Thyroid gland (tissue), 4 donors: ENCODE measurements around the gene FASTKD1. TPM values are rescaled to one million over a fixed set of nuclear protein-coding genes. Genes with fewer than 3 reads are reported as not detected.
"Not testable (repeated sequence)": the region's sequence is repeated elsewhere in the genome, so short reads cannot be mapped to it uniquely, and the experiment has no call there.

Experiments used
- DNase-seq, 2 donors: peaks; one replicate each; pipeline ENCODE4 v3.0.0-alpha.2; 2019
- H3K27ac ChIP-seq, 3 donors: fragments of 200-600 bp; sonication (generic); 1 replicate in 2 of 3; 2 replicates in 1 of 3; pipeline ENCODE4 v1.5.1; 2016 to 2019; ENCODE audit warnings: mild to moderate bottlenecking in 1 of 3, moderate library complexity in 1 of 3
- H3K27me3 ChIP-seq: fragments of 200-600 bp; sonication (generic); one replicate; pipeline ENCODE4 v1.5.1; 2019
- H3K36me3 ChIP-seq, 2 donors: fragments of 200-600 bp; sonication (generic); one replicate each; pipeline ENCODE4 v1.5.1; 2016 to 2019
- H3K4me1 ChIP-seq, 2 donors: fragments of 200-600 bp; sonication (generic); one replicate each; pipeline ENCODE4 v1.5.1; 2017 to 2019
- H3K4me3 ChIP-seq, 3 donors: fragments of 200-600 bp; sonication (generic); replicated peaks in 1 of 3; 1 replicate in 2 of 3; 2 replicates in 1 of 3; pipeline ENCODE4 v1.5.1; 2016; ENCODE audit warnings: mild to moderate bottlenecking in 1 of 3
- H3K9me3 ChIP-seq: fragments of 200-600 bp; sonication (generic); one replicate; pipeline ENCODE4 v1.5.1; 2017
- POLR2A ChIP-seq, 2 donors: fragments of 450-650 bp; IDR thresholded peaks; one replicate each; pipeline ENCODE4 v1.6.1; 2017; ENCODE audit warnings: antibody characterized with exemption in 2 of 2, mild to moderate bottlenecking in 2 of 2, moderate library complexity in 1 of 2
- WGBS, 2 donors: methylation state at CpG; one replicate each; pipeline ENCODE4 v1.1.5; 2017; 5-methylcytosine and 5-hydroxymethylcytosine counted together
- intact Hi-C: fragments of 100-400 bp; cut with DNase I; formaldehyde crosslinking; loops from one replicate; pipeline ENCODE4 v1.15.1; 2023
- total RNA-seq, 4 donors: library from RNA; depleted of rRNA; stranded (reverse); fragments of >200 nt; gene quantifications; one replicate each; pipeline ENCODE4 v1.2.3, GENCODE V29; 2016
- TF ChIP-seq, protein P1 (sequence below), 6 experiments: fragments of 200-600 bp in 3 of 6; fragments of 450-650 bp in 3 of 6; sonication (generic) in 3 of 6; IDR thresholded peaks; one replicate each; pipeline ENCODE4 v1.5.1; 2016 to 2019; ENCODE audit warnings: antibody characterized with exemption in 6 of 6, mild to moderate bottlenecking in 2 of 6, inconsistent platforms in 1 of 6, moderate library complexity in 1 of 6

FASTKD1 gene, protein sequence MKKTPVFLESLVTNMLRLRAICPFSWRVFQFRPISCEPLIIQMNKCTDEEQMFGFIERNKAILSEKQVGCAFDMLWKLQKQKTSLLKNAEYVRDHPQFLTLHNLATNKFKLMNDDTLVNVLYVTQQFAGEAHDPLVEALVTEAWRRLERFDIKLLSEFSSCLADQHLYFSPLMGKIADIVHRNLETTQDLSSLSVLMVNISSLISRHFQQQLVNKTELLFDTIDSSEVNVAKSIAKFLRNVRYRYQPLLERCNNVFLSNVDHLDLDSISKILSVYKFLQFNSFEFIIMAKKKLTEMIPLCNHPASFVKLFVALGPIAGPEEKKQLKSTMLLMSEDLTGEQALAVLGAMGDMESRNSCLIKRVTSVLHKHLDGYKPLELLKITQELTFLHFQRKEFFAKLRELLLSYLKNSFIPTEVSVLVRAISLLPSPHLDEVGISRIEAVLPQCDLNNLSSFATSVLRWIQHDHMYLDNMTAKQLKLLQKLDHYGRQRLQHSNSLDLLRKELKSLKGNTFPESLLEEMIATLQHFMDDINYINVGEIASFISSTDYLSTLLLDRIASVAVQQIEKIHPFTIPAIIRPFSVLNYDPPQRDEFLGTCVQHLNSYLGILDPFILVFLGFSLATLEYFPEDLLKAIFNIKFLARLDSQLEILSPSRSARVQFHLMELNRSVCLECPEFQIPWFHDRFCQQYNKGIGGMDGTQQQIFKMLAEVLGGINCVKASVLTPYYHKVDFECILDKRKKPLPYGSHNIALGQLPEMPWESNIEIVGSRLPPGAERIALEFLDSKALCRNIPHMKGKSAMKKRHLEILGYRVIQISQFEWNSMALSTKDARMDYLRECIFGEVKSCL
- 10 to 100 TPM; 32.8 to 45.3 (median 34.3) TPM for total RNA-seq

DNA sequence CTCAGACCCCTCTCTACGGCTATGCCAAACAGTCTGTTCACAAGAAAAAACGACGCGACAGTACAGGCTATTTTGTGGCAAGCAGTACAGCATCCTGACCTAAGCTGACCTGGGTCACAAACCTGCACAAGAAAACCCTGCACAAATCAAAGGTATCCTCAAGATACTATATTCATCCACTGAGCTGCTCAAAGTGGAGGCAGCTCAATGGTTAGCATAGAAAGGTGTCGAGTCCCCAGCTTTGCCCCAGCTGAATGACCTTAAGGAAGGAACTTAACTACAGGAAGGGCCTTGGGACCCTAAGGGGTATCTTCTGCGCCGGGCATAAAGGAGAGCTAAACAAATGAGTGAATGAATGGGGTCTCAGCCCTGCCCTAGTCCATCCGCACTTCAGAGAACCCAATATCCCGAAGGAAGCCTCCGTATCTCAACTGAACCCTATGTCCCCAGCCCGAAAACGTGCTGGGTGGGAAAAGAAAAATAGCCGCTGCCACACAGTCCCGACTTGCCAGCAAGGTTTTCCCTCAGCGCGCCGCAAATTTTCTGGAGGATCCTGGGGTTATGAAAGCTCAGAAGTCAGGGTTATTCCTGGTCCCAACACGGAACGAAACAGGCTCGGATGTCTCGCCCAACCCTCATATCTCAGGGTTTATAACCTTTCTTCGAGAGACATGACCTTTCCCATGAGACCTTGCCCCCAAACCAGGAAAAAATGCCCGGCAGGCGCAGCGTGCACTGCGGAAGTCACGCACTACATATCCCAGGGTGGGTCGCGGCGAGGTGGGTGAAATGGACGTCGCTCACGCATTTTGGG is at the start of gene FASTKD1:
Gene FASTKD1, minus strand, starts transcription at position 706 of the 814 bp plus-strand sequence. CDS start 1,836 bp downstream, outside the sequence.
- intact Hi-C loops = no loop called here

DNA sequence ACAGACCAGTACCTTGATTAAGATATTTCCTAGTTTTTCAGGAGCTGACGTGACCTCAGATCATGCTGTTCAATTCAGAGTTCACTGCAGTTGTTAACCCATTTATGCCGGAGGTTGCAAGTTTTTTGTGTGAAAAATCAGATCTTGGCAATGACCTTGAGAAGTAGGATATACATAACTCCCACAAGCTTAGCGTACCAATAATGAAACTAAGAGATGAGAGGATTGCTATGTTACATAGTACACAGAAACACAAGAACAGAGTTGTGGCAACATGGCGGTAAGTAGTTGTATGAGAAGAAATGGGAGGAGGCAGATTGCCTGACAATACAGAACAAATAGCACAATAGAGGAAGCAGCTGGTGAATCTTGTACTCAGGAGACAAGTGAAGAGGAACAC is 49.6 kb upstream of the FASTKD1 start:
- intact Hi-C loops = no loop called here
- Histone ChIP-seq H3K27me3 (no peaks in the 10 kb centered on the region), H3K4me3 (no peak overlapping the region), H3K4me1 (no peaks in the 10 kb centered on the region), H3K9me3 (no peaks in the 10 kb centered on the region), H3K27ac (no peak overlapping the region), H3K36me3 (peaks cover 4 to 5% of the 10 kb centered on the region in 2 donors)
- TF ChIP-seq, protein P1, sequence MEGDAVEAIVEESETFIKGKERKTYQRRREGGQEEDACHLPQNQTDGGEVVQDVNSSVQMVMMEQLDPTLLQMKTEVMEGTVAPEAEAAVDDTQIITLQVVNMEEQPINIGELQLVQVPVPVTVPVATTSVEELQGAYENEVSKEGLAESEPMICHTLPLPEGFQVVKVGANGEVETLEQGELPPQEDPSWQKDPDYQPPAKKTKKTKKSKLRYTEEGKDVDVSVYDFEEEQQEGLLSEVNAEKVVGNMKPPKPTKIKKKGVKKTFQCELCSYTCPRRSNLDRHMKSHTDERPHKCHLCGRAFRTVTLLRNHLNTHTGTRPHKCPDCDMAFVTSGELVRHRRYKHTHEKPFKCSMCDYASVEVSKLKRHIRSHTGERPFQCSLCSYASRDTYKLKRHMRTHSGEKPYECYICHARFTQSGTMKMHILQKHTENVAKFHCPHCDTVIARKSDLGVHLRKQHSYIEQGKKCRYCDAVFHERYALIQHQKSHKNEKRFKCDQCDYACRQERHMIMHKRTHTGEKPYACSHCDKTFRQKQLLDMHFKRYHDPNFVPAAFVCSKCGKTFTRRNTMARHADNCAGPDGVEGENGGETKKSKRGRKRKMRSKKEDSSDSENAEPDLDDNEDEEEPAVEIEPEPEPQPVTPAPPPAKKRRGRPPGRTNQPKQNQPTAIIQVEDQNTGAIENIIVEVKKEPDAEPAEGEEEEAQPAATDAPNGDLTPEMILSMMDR (IDR thresholded peaks at IDR 0.05) = no peak
- TF ChIP-seq POLR2A (IDR thresholded peaks at IDR 0.05) = no peak
- 93 to 94% methylated on average over 4 of the region's 4 CpGs for WGBS, 2 donors
- DNase-seq = no peak

More for the DNA sequence above, at the start of gene FASTKD1:
- H3K4me3 ChIP-seq = peak within 1 kb of the TSS in 2 of 3 donors; percentile 29 to 38
- no peaks in the 10 kb centered on the region for H3K27me3 ChIP-seq
- peak; percentile 85 to 90 for DNase-seq
- peak within 1 kb of the TSS in 2 of 3 donors; percentile 52 to 58 for H3K27ac ChIP-seq
- H3K4me1 ChIP-seq = peaks cover 0 to 8% of the 10 kb centered on the region in 2 donors
- no peaks in the 10 kb centered on the region for H3K36me3 ChIP-seq
- no peaks in the 10 kb centered on the region for H3K9me3 ChIP-seq
- TF ChIP-seq POLR2A (IDR thresholded peaks at IDR 0.05) = peak in 1 of 2 donors; percentile 45
- TF ChIP-seq, protein P1 (IDR thresholded peaks at IDR 0.05) = no peak
- whole genome bisulfite sequencing, 2 donors = 1 to 2% methylated on average over 32 to 33 of the region's 33 CpGs

DNA sequence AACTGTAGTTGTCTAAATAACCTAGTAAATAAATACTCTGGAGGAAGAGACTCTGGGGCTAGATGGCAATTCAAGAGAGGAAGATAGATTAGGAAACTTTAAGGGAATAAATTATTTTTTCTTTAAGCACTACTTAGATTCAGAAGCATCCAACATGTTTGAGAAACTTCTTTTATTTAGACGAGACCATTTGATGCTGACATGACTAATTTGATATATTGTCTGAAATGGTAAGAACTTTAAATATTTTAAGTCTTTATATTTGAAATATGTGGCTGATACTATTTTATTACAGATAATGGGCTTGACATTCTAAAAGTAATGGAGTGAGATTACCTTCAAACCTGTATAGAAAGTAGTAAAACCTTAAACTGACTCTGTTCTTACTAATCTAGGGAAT is 46.8 kb upstream of the FASTKD1 start:
- intact Hi-C loops = no loop called here
- TF ChIP-seq POLR2A (IDR thresholded peaks at IDR 0.05) = no peak
- TF ChIP-seq, protein P1 (IDR thresholded peaks at IDR 0.05) = no peak
- no peak overlapping the region for H3K4me3 ChIP-seq
- peaks cover 8 to 9% of the 10 kb centered on the region in 2 donors for H3K36me3 ChIP-seq
- no peaks in the 10 kb centered on the region for H3K9me3 ChIP-seq
- DNase-seq = no peak
- 87 to 93% methylated on average over 1 of the region's 1 CpG for WGBS, 2 donors
- no peaks in the 10 kb centered on the region for H3K27me3 ChIP-seq
- no peaks in the 10 kb centered on the region for H3K4me1 ChIP-seq
- H3K27ac ChIP-seq = no peak overlapping the region

DNA sequence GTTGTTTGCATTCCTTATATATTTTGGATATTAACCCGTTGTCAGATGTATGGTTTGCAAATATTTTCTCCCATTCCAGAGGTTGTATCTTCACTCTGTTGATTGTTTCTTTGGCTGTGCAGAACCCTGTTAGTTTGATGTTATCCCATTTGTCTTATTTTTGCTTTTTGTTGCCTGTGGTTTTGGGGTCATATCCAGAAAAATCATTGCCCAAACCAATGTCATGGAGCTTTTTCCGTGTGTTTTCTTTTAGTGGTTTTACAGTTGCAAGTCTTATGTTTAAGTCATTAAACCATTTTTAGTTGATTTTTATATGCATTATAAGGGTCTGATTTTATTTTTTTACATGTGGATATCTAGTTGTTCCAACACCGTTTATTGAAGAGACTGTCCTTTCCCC is 46.3 kb upstream of the FASTKD1 start:
- WGBS, 2 donors = 55 to 61% methylated on average over 3 of the region's 3 CpGs
- Histone ChIP-seq H3K4me1 (no peaks in the 10 kb centered on the region), H3K4me3 (no peak overlapping the region), H3K36me3 (peaks cover 13 to 15% of the 10 kb centered on the region in 2 donors), H3K9me3 (no peaks in the 10 kb centered on the region), H3K27ac (no peak overlapping the region), H3K27me3 (no peaks in the 10 kb centered on the region)
- DNase-seq = no peak
- intact Hi-C loops = no loop called here
- TF ChIP-seq POLR2A (IDR thresholded peaks at IDR 0.05) = no peak
- TF ChIP-seq, protein P1 (IDR thresholded peaks at IDR 0.05) = no peak

DNA sequence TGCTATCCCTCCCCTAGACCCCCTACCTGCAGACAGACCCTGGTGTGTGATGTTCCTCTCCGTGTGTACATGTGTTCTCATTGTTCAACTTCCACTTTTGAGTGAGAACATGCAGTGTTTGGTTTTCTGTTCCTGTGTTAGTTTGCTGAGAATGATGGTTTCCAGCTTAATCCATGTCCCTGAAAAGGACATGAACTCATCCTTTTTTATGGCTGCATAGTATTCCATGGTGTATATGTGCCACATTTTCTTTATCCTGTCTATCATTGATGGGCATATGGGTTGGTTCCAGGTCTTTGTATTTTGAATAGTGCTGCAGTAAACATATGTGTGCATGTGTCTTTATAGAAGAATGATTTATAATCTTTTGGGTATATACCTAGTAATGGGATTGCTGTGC is 42.3 kb upstream of the FASTKD1 start:
- DNase-seq = not testable (repeated sequence)

More for the DNA sequence above, 42.3 kb upstream of the FASTKD1 start:
- H3K27ac ChIP-seq, H3K27me3 ChIP-seq, H3K4me3 ChIP-seq, intact Hi-C loops, H3K9me3 ChIP-seq, H3K4me1 ChIP-seq: not testable (repeated sequence)
- peaks cover 25 to 35% of the 10 kb centered on the region in 2 donors for H3K36me3 ChIP-seq
- WGBS, 2 donors = 95 to 97% methylated on average over 1 of the region's 1 CpG
